Smooth muscle cell (in vitro differentiated cells): ENCODE results near the gene STEAP3. TPM values are rescaled to one million over a fixed set of nuclear protein-coding genes. Genes with fewer than 3 reads are reported as not detected.

ENCODE experiments used
- DNase-seq: peaks from one replicate; lab custom pipeline; 2025; ENCODE audit not compliant: unreplicated experiment; lab: John Stamatoyannopoulos, UW
- H2AFZ ChIP-seq: fragments of 200-600 bp; sonication (generic); 2 replicates; pipeline ENCODE4 v1.6.0; 2016; ENCODE audit warnings: antibody characterized with exemption, low read depth, mild to moderate bottlenecking
- H3F3A ChIP-seq: fragments of 200-600 bp; sonication (generic); 2 replicates; pipeline ENCODE4 v1.6.0; 2017; ENCODE audit warnings: antibody characterized with exemption, low read depth
- H3K27ac ChIP-seq: fragments of 200-600 bp; sonication (generic); 2 replicates; pipeline ENCODE4 v1.5.1; 2016; ENCODE audit warnings: low read depth, mild to moderate bottlenecking
- H3K27me3 ChIP-seq: fragments of 200-600 bp; sonication (generic); 2 replicates; pipeline ENCODE4 v1.6.1; 2016; ENCODE audit warnings: low read depth, mild to moderate bottlenecking
- H3K36me3 ChIP-seq: fragments of 200-600 bp; sonication (generic); 2 replicates; pipeline ENCODE4 v1.5.1; 2016; ENCODE audit warnings: low read depth
- H3K4me1 ChIP-seq: fragments of 200-600 bp; sonication (generic); 2 replicates; pipeline ENCODE4 v1.5.1; 2016; ENCODE audit warnings: low read depth
- H3K4me2 ChIP-seq: fragments of 200-600 bp; sonication (generic); 2 replicates; pipeline ENCODE4 v1.6.0; 2016; ENCODE audit warnings: mild to moderate bottlenecking
- H3K4me3 ChIP-seq: fragments of 200-600 bp; sonication (generic); 2 replicates; pipeline ENCODE4 v1.5.1; 2016; ENCODE audit warnings: mild to moderate bottlenecking
- H3K79me2 ChIP-seq: fragments of 200-600 bp; sonication (generic); 2 replicates; pipeline ENCODE4 v1.6.0; 2016; ENCODE audit warnings: low read depth, mild to moderate bottlenecking
- H3K9ac ChIP-seq: fragments of 200-600 bp; sonication (generic); 2 replicates; pipeline ENCODE4 v1.6.0; 2016; ENCODE audit warnings: low read depth
- H3K9me3 ChIP-seq: fragments of 200-600 bp; sonication (generic); replicated peaks from 2 replicates; pipeline ENCODE4 v1.5.1; 2016; ENCODE audit warnings: low read depth
- H4K20me1 ChIP-seq: fragments of 200-600 bp; sonication (generic); 2 replicates; pipeline ENCODE4 v1.6.0; 2016; ENCODE audit warnings: low read depth
- CTCF ChIP-seq: fragments of 200-600 bp; sonication (generic); IDR thresholded peaks from 2 replicates; pipeline ENCODE4 v1.5.1; 2017; ENCODE audit warnings: borderline replicate concordance, mild to moderate bottlenecking, antibody characterized with exemption; ENCODE audit not compliant: insufficient read depth, poor library complexity, severe bottlenecking
- WGBS: methylation state at CpG from one replicate; pipeline ENCODE4 v1.1.7; 2016; ENCODE audit warnings: low lambda C conversion rate; 5-methylcytosine and 5-hydroxymethylcytosine counted together
- polyA plus RNA-seq: library from polyadenylated mRNA; unstranded; fragments of >200 nt; fragmentation: Nextera tagmentation; extraction: Ambion mirVana; gene quantifications from 2 replicates; pipeline ENCODE4 v1.2.1, GENCODE V29; 2016
- total RNA-seq: library from RNA; depleted of rRNA; stranded (reverse); fragments of >200 nt; gene quantifications from 2 replicates; pipeline ENCODE4 v1.2.3, GENCODE V29; 2014

STEAP3 gene
- total and polyA plus RNA-seq, 2 experiments from 2014 or later = 0.87 to 2.9 TPM

- H3K4me2 ChIP-seq = peak overlapping the region; percentile 62
- no peaks in the 10 kb centered on the region for H3K79me2 ChIP-seq
- no peaks in the 10 kb centered on the region for H3K36me3 ChIP-seq
- H3K4me1 ChIP-seq = peaks cover 16% of the 10 kb centered on the region
- peak overlapping the region; percentile 62 for H3K27ac ChIP-seq
- no peak overlapping the region for H2AFZ ChIP-seq
- no peak overlapping the region for H3K9ac ChIP-seq
- 43% methylated on average over 2 of the region's 2 CpGs for whole genome bisulfite sequencing
- no peaks in the 10 kb centered on the region for H3K9me3 ChIP-seq
- TF ChIP-seq CTCF = no peak
- H4K20me1 ChIP-seq = no peaks in the 10 kb centered on the region
- no peaks in the 10 kb centered on the region for H3K27me3 ChIP-seq
- no peak overlapping the region for H3K4me3 ChIP-seq
- no peak for DNase-seq
- peaks cover 25% of the 10 kb centered on the region for H3F3A ChIP-seq
Observed at GRCh38 chr2:119256582-119256921, 32.9 kb downstream of the STEAP3 start.

DNA sequence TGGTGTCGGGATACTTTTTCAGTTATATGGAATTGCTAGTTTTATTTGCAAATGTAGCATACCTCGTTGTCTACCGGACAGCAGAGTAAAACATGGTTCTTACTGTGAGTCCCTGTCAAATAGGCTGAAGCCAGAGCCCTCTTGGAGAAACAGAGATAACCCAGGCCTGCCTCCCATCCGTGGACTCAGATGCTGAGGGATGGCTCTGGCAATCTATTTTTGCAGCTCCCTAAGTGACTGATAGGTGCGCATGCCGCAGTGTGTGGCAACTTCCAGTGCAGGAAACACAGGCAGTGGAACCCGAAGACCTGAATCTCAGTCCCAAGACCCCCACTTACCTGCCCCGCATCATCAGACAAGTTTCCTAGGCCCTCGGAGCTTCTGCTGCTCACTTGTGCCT, 33.6 kb downstream of the STEAP3 start:
- Histone ChIP-seq H3K27me3 (no peaks in the 10 kb centered on the region), H4K20me1 (no peaks in the 10 kb centered on the region), H3F3A (peaks cover 25% of the 10 kb centered on the region), H3K27ac (no peak overlapping the region), H3K4me2 (peak overlapping the region; percentile 62), H3K4me1 (peaks cover 16% of the 10 kb centered on the region), H2AFZ (no peak overlapping the region), H3K79me2 (no peaks in the 10 kb centered on the region), H3K9ac (no peak overlapping the region), H3K4me3 (no peak overlapping the region), H3K36me3 (no peaks in the 10 kb centered on the region), H3K9me3 (no peaks in the 10 kb centered on the region)
- WGBS = 79% methylated on average over 9 of the region's 9 CpGs
- no peak for TF ChIP-seq CTCF
- no peak for DNase-seq

GRCh38 chr2:119259296-119259860, 35.7 kb downstream of the STEAP3 start:
- Histone ChIP-seq H3F3A (peaks cover 14% of the 10 kb centered on the region), H3K4me3 (no peak overlapping the region), H3K27ac (no peak overlapping the region), H3K9ac (no peak overlapping the region), H3K27me3 (no peaks in the 10 kb centered on the region), H3K4me2 (no peak overlapping the region), H3K4me1 (peaks cover 12% of the 10 kb centered on the region), H4K20me1 (no peaks in the 10 kb centered on the region), H2AFZ (no peak overlapping the region), H3K79me2 (no peaks in the 10 kb centered on the region), H3K9me3 (no peaks in the 10 kb centered on the region), H3K36me3 (no peaks in the 10 kb centered on the region)
- no peak for DNase-seq
- TF ChIP-seq CTCF = no peak
- 94% methylated on average over 5 of the region's 5 CpGs for WGBS
